DND-41 (cell line): ENCODE measurements around the gene KCNK3.

Experiments used
- CTCF ChIP-seq: IDR thresholded peaks from 2 replicates; pipeline ENCODE4 v1.5.1; 2012; ENCODE audit warnings: borderline replicate concordance, low read length, moderate library complexity, mild to moderate bottlenecking; ENCODE audit not compliant: poor library complexity, severe bottlenecking; ENCODE audit errors: extremely low read depth
- EZH2 ChIP-seq: IDR thresholded peaks from 3 replicates; pipeline ENCODE4 v1.6.1; 2012; ENCODE audit warnings: borderline replicate concordance, low read depth, mild to moderate bottlenecking, moderate library complexity, low read length, inconsistent platforms; ENCODE audit not compliant: severe bottlenecking

- no peak for TF ChIP-seq CTCF
- no peak for TF ChIP-seq EZH2
Observed at GRCh38 chr2:26724784-26725520, 32.4 kb downstream of the KCNK3 start.
